Stimulated activated CD4-positive, alpha-beta T cell treated with anti-CD3 and anti-CD28 coated beads, Interleukin-12 subunit alpha, Interleukin-12 subunit beta, amount 100 ng/mL, for 48 hours (primary cell): ENCODE results near the gene RERE.
"Not testable (repeated sequence)": the region's sequence is repeated elsewhere in the genome, so short reads cannot be mapped to it uniquely, and the experiment has no call there.

Experiments
- DNase-seq, 3 donors: peaks; one replicate each; pipeline ENCODE4 v3.0.0-alpha.2; 2020; ENCODE audit warnings: low read depth in 2 of 3, low spot score in 1 of 3

Gene RERE

DNA sequence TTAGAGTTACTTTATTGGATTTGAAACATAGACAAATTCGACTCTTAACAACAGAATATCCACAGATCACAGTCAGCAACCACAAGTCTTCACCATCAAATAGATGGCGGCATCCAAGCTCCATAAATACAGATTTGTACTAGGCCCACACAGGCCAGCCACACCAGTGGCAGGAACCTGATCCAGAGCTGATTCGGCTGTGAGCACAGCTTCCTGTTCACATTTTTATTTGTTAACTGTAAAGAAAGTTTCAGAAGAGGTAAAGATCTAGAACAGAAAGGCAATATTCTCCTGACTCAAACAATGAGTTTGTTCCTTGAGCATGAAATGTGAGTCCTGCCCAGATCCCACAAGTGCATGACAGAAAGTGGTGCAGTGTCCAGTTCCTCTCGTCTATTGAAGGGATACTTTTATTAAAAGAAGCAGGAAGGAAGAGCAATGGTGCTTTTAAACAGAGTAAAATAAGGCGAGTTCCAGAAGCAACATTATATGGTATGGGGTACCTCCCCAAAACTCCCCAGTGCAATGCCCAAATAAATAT lies 293.7 kb downstream of the RERE start:
- no peak for DNase-seq

GRCh38 chr1:8520483-8520966 lies 296.9 kb downstream of the RERE start:
- DNase-seq, result no peak

DNA sequence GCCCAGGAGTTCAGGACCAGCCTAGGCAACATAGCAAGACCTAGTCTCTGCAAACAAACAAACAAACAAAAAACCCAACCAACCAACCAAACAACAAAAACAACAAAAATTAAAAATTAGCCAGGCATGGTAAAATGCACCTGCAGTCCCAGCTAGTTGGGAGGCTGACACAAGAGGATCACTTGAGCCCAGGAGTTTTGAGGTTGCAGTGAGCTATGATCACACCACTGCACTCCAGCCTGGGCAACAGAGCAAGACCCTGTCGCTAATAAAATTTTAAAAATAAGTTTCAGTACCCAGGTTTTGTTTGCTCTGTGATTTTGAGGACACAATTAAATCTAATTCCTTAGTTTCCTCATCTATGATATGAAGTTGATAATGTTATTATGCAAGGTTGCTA lies 298.3 kb downstream of the RERE start:
- no peak for DNase-seq

- DNase-seq, result no peak
Observed at GRCh38 chr1:8518490-8518801, 299.0 kb downstream of the RERE start.

- no peak for DNase-seq
Observed at GRCh38 chr1:8517661-8518489, 299.6 kb downstream of the RERE start.

DNA sequence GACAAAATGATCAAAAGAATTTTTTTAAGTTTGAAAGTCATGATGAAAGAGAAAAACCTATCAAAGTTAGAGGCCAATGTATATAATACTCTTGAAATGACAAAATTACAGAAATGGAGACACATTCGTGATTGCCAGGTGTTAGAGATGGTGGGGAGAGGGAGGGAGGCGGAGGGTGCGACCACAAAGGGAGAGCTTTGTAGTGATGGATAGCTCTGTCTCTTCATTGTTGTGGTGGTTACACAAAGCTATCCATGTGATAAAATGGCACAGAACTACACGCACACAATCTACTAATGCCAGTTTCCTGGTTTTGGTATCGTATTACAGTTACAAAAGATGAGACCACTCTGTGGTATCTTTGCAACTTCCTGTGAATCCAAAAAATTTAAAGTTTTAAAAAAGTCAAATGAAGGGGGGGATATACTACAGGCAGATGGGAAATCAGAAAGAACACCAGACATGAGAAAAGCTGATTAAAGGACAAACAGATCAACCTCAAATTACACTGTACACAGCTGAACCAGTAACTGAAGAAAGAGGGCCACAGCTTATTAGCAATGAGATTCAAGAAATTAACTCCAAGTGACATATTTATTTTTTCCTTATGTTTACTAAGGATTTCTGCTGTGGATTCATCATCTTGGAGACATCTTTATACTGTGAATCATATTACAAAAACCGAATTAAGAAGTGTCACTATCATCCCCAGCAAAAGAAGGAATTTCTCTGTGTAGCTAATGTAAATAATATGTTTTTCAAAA lies 300.5 kb downstream of the RERE start:
- peak in 1 of 3 donors; percentile 17 for DNase-seq

GRCh38 chr1:8516278-8516777 lies 301.1 kb downstream of the RERE start:
- DNase-seq, result no peak

DNA sequence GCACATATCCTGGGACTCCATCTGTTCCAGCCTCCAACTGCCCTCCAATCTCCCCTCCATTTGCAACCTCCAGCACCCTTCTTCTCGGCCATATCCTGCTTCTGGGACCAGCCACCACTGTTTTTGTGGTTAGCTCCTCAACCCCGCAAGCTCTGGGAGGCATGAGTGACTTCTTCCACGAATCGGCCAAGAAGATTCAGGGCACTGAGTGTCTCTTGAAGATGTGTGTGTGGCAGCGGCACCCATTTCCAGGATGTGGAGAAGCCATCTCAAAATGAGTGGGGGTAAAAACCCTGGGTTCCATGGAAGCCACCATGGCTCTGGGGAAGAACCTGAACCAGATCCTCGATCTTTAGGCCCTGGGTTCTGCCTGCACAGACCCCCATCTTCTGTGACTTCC lies 304.9 kb downstream of the RERE start:
- DNase-seq, result peak in 1 of 3 donors; percentile 17

DNA sequence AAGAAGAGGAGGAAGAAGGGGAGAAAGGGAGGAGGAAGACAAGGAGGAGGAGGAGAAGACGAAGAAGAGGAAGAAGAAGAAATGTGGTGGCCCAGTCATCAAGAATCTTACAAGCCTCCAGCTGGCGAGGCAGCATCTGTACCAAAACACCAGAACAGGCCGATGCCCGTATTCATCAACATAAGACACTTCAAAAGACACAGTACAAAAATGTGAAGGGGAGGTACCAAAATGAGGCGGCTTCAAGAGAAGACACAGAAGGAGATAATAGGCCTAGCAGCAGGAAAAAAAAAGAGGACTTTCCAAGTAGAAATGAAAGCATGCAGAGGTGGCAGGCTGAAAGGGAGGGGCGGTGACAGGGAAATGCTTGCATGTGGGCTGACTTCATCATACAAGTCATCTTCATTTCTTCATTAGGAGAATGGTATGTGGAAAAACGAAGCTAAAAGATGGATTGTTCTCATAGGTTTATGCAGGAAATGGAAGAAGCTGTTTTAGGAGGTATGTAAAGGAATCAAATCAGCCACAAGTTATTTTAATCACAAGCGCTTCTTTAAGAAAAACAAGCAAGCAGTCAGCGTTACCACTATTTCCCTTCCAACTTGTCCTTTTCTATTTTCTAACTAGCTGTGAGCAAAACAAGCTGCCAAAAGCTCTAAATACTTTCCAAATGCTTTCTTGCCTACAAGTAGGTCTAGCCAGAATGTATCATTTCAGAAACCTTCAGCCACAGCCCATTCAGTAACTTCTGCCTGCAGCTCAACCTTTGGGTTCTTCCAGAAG lies 307.2 kb downstream of the RERE start:
- peak; percentile 29 to 38 (median 30) for DNase-seq

DNA sequence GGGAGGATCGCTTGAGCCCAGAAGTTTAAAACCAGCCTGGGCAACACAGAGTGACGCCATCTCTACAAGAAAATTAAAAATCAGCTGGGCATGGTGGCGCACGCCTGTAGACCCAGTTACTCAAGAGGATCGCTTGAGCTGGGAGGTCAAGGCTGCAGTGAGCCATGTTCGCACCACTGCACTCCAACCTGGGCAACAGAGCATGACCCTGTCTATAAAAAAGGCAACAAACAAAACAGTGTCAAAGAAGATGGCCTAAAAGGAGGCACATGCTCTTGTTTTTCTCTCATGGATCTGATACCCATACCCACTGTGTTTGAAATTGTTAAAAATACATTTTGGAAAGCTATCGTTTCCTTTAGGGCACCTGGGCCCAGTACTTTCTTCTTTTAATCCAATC lies 307.9 kb downstream of the RERE start:
- no peak for DNase-seq

DNA sequence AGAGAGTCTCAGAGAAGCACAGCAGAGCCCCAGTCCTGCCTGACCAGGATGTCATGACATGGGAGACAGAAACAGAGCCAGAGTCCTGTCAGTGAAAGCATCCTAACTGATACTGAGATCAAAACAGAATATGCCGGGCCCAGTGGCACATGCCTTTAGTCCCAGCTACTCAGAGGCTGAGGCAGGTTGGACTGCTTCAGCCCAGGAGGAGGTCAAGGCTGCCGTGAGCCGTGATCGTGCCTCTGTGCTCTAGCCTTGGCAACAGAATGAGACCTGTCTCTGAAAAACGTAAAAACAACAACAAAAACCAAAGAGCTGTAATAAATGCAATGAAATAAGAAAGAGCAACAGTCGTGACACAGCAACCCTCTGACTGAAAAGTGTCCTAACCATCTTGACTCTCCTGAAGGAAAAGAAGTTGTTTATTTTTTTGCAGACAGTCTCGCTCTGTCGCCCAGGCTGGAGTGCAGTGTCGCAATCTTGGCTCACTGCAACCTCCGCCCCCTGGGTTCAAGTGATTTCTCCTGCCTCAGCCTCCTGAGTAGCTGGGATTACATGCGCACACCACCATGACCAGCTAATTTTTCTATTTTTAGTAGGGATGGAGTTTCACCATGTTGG lies 310.3 kb downstream of the RERE start:
- DNase-seq, result no peak

- DNase-seq, result no peak
Observed at GRCh38 chr1:8506456-8506855, 311.0 kb downstream of the RERE start.

GRCh38 chr1:8503842-8504241 lies 313.6 kb downstream of the RERE start:
- DNase-seq, result no peak

DNA sequence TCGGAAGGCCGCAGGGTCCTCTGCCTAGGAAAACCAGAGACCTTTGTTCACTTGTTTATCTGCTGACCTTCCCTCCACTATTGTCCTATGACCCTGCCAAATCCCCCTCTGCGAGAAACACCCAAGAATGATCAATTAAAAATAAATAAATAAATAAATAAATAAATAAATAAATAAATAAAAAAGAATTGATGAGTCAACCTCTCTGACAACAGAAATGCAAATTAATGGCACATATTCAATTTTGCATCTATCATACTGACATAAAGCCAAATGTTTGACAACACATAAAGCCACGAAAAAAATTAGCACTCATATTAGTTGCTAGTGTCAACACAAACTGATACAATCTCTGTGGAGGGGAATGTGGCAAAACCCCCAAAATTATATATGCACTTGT lies 314.5 kb downstream of the RERE start:
- not testable (repeated sequence) for DNase-seq

- DNase-seq, result no peak
Observed at GRCh38 chr1:8497210-8497819, 320.1 kb downstream of the RERE start.

DNA sequence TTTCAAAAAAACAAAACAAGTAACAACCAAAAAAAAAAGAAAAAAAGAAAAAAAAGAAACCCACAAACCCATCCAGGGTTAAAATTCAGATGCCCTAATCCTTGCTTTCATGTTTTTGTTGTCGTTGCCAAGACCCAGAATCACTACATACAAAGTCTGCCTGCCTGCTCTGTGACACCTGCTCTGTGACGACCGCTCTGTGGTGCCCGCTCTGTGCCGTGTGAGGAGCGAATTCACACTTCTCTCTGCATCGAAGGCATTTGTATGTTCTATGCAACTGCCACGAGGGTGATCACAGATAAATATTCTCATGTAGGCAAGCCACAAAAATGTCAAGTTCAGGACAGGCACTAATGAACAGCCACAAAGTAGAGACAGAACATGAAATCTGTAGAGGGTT lies 321.0 kb downstream of the RERE start:
- no peak for DNase-seq

DNA sequence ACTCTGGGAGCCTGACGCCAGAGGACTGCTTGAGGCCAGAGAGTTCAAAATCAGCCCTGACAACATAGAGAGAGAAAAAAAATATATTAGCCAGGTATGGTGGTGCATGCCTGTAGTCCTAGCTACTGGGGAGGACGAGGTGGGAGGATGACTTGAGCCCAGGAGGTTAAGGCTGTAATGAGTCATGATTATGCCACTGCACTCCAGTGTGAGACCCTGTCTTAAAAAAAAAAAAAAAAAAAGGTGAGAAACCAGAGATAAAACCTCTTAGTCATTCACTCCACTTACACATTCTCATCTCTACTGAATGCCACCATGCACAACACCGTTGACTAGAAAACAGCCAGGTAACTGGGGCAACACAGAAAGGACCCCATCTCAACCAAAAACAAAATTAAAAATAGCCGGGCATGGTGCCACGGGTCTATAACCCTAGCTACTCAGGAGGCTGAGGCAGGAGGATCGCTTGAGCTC lies 321.5 kb downstream of the RERE start:
- no peak for DNase-seq

DNA sequence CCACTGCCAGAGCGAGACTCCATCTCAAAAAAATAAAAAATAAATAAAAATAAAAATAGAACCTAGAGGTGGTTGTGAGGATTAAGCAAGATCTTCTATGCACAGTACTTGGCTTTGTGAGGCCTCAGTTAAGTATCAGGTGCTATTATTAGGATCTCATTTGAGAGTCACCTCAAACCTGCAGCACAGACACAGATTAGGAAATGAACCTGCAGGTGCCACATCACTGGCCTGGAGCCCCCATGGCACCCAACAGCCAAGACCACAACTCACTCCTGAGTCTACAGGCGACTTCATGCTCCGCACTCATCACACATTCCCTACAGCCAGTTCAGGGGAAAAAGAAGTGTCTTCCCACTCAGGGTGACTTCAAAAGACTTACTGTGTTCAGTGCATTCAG lies 322.8 kb downstream of the RERE start:
- no peak for DNase-seq

GRCh38 chr1:8493916-8494540 lies 323.4 kb downstream of the RERE start:
- DNase-seq, result no peak

DNA sequence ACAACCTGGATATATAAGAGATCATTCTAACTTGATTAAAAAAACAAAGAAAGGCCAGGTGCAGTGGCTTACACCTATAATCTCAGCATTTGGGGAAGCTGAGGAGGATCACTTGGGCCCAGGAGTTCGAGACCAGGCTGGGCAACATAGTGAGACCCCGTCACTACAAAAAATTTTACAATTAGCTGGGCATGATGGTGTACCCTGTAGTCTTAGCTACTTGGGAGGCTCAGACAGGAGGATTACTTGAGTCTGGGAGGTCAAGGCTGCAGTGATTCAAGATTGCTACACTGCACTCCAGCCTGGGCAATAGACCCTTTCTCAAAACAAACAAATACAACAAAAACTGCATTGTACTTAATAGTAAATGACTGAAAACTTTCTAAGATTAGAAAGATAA lies 330.2 kb downstream of the RERE start:
- no peak for DNase-seq
